Stomach (tissue), 9 donors: Measurements from ENCODE around the gene MCF2L2. TPM values are rescaled to one million over a fixed set of nuclear protein-coding genes. Genes with fewer than 3 reads are reported as not detected.

Source experiments
- DNase-seq, 2 donors: peaks; one replicate each; pipeline versions ENCODE4 v3.0.0 to v3.0.0-alpha.2; 2013 to 2019
- H3K27ac ChIP-seq, 5 donors: fragments of 200-600 bp in 4 of 5; sonication (generic) in 4 of 5; one replicate each; pipeline ENCODE4 v1.5.1; 2013 to 2019; ENCODE audit warnings: mild to moderate bottlenecking in 1 of 5, moderate library complexity in 1 of 5
- H3K27me3 ChIP-seq, 3 donors: fragments of 200-600 bp; sonication (generic); one replicate each; pipeline ENCODE4 v1.5.1; 2017 to 2019; ENCODE audit warnings: mixed run types in 1 of 3
- H3K36me3 ChIP-seq, 4 donors: fragments of 200-600 bp; sonication (generic); 1 replicate in 3 of 4; 2 replicates in 1 of 4; pipeline ENCODE4 v1.5.1; 2016 to 2019
- H3K4me1 ChIP-seq, 4 donors: fragments of 200-600 bp; sonication (generic); one replicate each; pipeline ENCODE4 v1.5.1; 2016 to 2019
- H3K4me3 ChIP-seq, 4 donors: fragments of 200-600 bp; sonication (generic) in 3 of 4; one replicate each; pipeline ENCODE4 v1.5.1; 2016 to 2019; ENCODE audit warnings: mild to moderate bottlenecking in 1 of 4
- H3K9me3 ChIP-seq, 4 donors: fragments of 200-600 bp; sonication (generic); one replicate each; pipeline ENCODE4 v1.5.1; 2016 to 2019
- CTCF ChIP-seq, 7 experiments: fragments of 450-650 bp in 4 of 7; fragments of 200-600 bp in 3 of 7; sonication (generic) in 3 of 7; IDR thresholded peaks; one replicate each; pipeline ENCODE4 v1.5.1; 2016 to 2019; ENCODE audit warnings: antibody characterized with exemption in 7 of 7, control low read depth in 2 of 7, mild to moderate bottlenecking in 1 of 7
- EP300 ChIP-seq: sonication (generic); formaldehyde crosslinking; IDR thresholded peaks from one replicate; pipeline ENCODE4 v1.6.1; 2017; ENCODE audit warnings: antibody characterized with exemption
- POLR2A ChIP-seq, 4 donors: fragments of 450-650 bp; IDR thresholded peaks; one replicate each; pipeline ENCODE4 v1.6.1; 2016; ENCODE audit warnings: antibody characterized with exemption in 4 of 4, control low read depth in 2 of 4, mild to moderate bottlenecking in 1 of 4, moderate library complexity in 1 of 4
- POLR2AphosphoS5 ChIP-seq, 3 donors: sonication (generic); formaldehyde crosslinking; IDR thresholded peaks; one replicate each; pipeline ENCODE4 v1.6.1; 2016; ENCODE audit warnings: antibody characterized with exemption in 3 of 3
- WGBS, 5 donors: extraction: QIAGEN DNeasy Blood & Tissue Kit in 3 of 5; methylation state at CpG; one replicate each; pipeline versions ENCODE4 v1.1.5 to v1.1.7; 2013 to 2018; 5-methylcytosine and 5-hydroxymethylcytosine counted together
- intact Hi-C: fragments of 100-400 bp; cut with DNase I; formaldehyde crosslinking; loops from one replicate; pipeline ENCODE4 v1.15.1; 2023; ENCODE audit warnings: low total_unique reads
- polyA plus RNA-seq, 3 donors: library from polyadenylated mRNA; stranded (reverse); fragments of 200-250 nt; gene quantifications; one replicate each; pipeline ENCODE4 v1.2.3, GENCODE V29; 2013
- total RNA-seq, 5 donors: library from RNA; depleted of rRNA; stranded (reverse); fragments of >200 nt; gene quantifications; one replicate each; pipeline versions ENCODE4 v1.1.0 to v1.2.3, GENCODE V29; 2014 to 2016
- donor health status: healthy with polysubstance abuse.
- donor health status: Bipolar disorder and iron deficiency.
- donor health status: healthy.

Gene MCF2L2
- total and polyA plus RNA-seq, 8 donors = 0.05 to 2.0 (median 0.22) TPM; not detected in 2

- intact Hi-C loops = no loop called here
- no peak for DNase-seq
- TF ChIP-seq EP300 (no peak), CTCF (IDR thresholded peaks at IDR 0.05) (no peak), POLR2A (IDR thresholded peaks at IDR 0.05) (no peak), POLR2AphosphoS5 (IDR thresholded peaks at IDR 0.05) (no peak)
- Histone ChIP-seq H3K9me3 (no peaks in the 10 kb centered on the region), H3K4me1 (peaks cover 9 to 77% (median 25%) of the 10 kb centered on the region in 4 donors), H3K27ac (peak overlapping the region in 3 of 5 donors; percentile 5 to 60 (median 54)), H3K27me3 (no peaks in the 10 kb centered on the region), H3K4me3 (no peak overlapping the region), H3K36me3 (no peaks in the 10 kb centered on the region)
- WGBS, 5 donors = 64 to 73% (median 69%) methylated on average over 3 of the region's 3 CpGs
Observed at GRCh38 chr3:183259087-183259486, 169.3 kb downstream of the MCF2L2 start.

GRCh38 chr3:183255348-183255730 is 173.1 kb downstream of the MCF2L2 start:
- DNase-seq = peak in 1 of 2 donors; percentile 52
- Histone ChIP-seq H3K9me3 (no peaks in the 10 kb centered on the region), H3K36me3 (no peaks in the 10 kb centered on the region), H3K27me3 (no peaks in the 10 kb centered on the region), H3K27ac (peak overlapping the region in 4 of 5 donors; percentile 90 to 98 (median 95)), H3K4me1 (peaks cover 0 to 54% (median 15%) of the 10 kb centered on the region in 4 donors), H3K4me3 (peak overlapping the region in 3 of 4 donors; percentile 69 to 85 (median 76))
- intact Hi-C loops = no loop called here
- WGBS, 5 donors = 58 to 75% (median 62%) methylated on average over 4 of the region's 4 CpGs
- TF ChIP-seq POLR2AphosphoS5 (IDR thresholded peaks at IDR 0.05) = peak in 2 of 3 donors; percentile 28 to 59
- no peak for TF ChIP-seq POLR2A (IDR thresholded peaks at IDR 0.05)
- TF ChIP-seq CTCF (IDR thresholded peaks at IDR 0.05) = no peak
- no peak for TF ChIP-seq EP300

GRCh38 chr3:183254487-183255347 is 173.7 kb downstream of the MCF2L2 start:
- peaks cover 0 to 48% (median 11%) of the 10 kb centered on the region in 4 donors for H3K4me1 ChIP-seq
- intact Hi-C loops = no loop called here
- peak in 1 of 2 donors; percentile 59 for DNase-seq

More at GRCh38 chr3:183254487-183255347, 173.7 kb downstream of the MCF2L2 start:
- peak overlapping the region; percentile 90 to 98 (median 95) for H3K27ac ChIP-seq
- no peaks in the 10 kb centered on the region for H3K27me3 ChIP-seq
- no peaks in the 10 kb centered on the region for H3K9me3 ChIP-seq
- TF ChIP-seq CTCF (IDR thresholded peaks at IDR 0.05) (no peak), POLR2A (IDR thresholded peaks at IDR 0.05) (no peak), EP300 (no peak), POLR2AphosphoS5 (IDR thresholded peaks at IDR 0.05) (no peak)
- peak overlapping the region; percentile 69 to 86 (median 80) for H3K4me3 ChIP-seq
- H3K36me3 ChIP-seq = no peaks in the 10 kb centered on the region
- WGBS, 5 donors = 6 to 41% (median 13%) methylated on average over 12 to 49 of the region's 49 CpGs
